Stomach (tissue), 19 donors: Measurements from ENCODE around the gene TMEM47. TPM values are rescaled to one million over a fixed set of nuclear protein-coding genes. Genes with fewer than 3 reads are reported as not detected.

Experiments
- DNase-seq, 2 donors: peaks; one replicate each; pipeline versions ENCODE4 v3.0.0 to v3.0.0-alpha.2; 2013 to 2019
- H3K27ac ChIP-seq, 5 donors: fragments of 200-600 bp in 4 of 5; sonication (generic) in 4 of 5; one replicate each; pipeline ENCODE4 v1.5.1; 2013 to 2019; ENCODE audit warnings: mild to moderate bottlenecking in 1 of 5, moderate library complexity in 1 of 5
- H3K27me3 ChIP-seq, 3 donors: fragments of 200-600 bp; sonication (generic); one replicate each; pipeline ENCODE4 v1.5.1; 2017 to 2019; ENCODE audit warnings: mixed run types in 1 of 3
- H3K36me3 ChIP-seq, 4 donors: fragments of 200-600 bp; sonication (generic); 1 replicate in 3 of 4; 2 replicates in 1 of 4; pipeline ENCODE4 v1.5.1; 2016 to 2019
- H3K4me1 ChIP-seq, 4 donors: fragments of 200-600 bp; sonication (generic); one replicate each; pipeline ENCODE4 v1.5.1; 2016 to 2019
- H3K4me3 ChIP-seq, 4 donors: fragments of 200-600 bp; sonication (generic) in 3 of 4; one replicate each; pipeline ENCODE4 v1.5.1; 2016 to 2019; ENCODE audit warnings: mild to moderate bottlenecking in 1 of 4
- H3K9me3 ChIP-seq, 4 donors: fragments of 200-600 bp; sonication (generic); one replicate each; pipeline ENCODE4 v1.5.1; 2016 to 2019
- CTCF ChIP-seq, 7 experiments: fragments of 450-650 bp in 4 of 7; fragments of 200-600 bp in 3 of 7; sonication (generic) in 3 of 7; IDR thresholded peaks; one replicate each; pipeline ENCODE4 v1.5.1; 2016 to 2019; ENCODE audit warnings: antibody characterized with exemption in 7 of 7, control low read depth in 2 of 7, mild to moderate bottlenecking in 1 of 7
- EP300 ChIP-seq: sonication (generic); formaldehyde crosslinking; IDR thresholded peaks from one replicate; pipeline ENCODE4 v1.6.1; 2017; ENCODE audit warnings: antibody characterized with exemption
- POLR2A ChIP-seq, 4 donors: fragments of 450-650 bp; IDR thresholded peaks; one replicate each; pipeline ENCODE4 v1.6.1; 2016; ENCODE audit warnings: antibody characterized with exemption in 4 of 4, control low read depth in 2 of 4, mild to moderate bottlenecking in 1 of 4, moderate library complexity in 1 of 4
- POLR2AphosphoS5 ChIP-seq, 3 donors: sonication (generic); formaldehyde crosslinking; IDR thresholded peaks; one replicate each; pipeline ENCODE4 v1.6.1; 2016; ENCODE audit warnings: antibody characterized with exemption in 3 of 3
- WGBS, 5 donors: extraction: QIAGEN DNeasy Blood & Tissue Kit in 3 of 5; methylation state at CpG; one replicate each; pipeline versions ENCODE4 v1.1.5 to v1.1.7; 2013 to 2018; 5-methylcytosine and 5-hydroxymethylcytosine counted together
- intact Hi-C: fragments of 100-400 bp; cut with DNase I; formaldehyde crosslinking; loops from one replicate; pipeline ENCODE4 v1.15.1; 2023; ENCODE audit warnings: low total_unique reads
- long read RNA-seq, 10 donors: transcript quantifications; one replicate each; lab custom pipeline, GENCODE V29; 2026
- polyA plus RNA-seq, 3 donors: library from polyadenylated mRNA; stranded (reverse); fragments of 200-250 nt; gene quantifications; one replicate each; pipeline ENCODE4 v1.2.3, GENCODE V29; 2013
- total RNA-seq, 5 donors: library from RNA; depleted of rRNA; stranded (reverse); fragments of >200 nt; gene quantifications; one replicate each; pipeline versions ENCODE4 v1.1.0 to v1.2.3, GENCODE V29; 2014 to 2016
- donor health status: healthy with polysubstance abuse.
- donor health status: Bipolar disorder and iron deficiency.
- donor health status: healthy.

The TMEM47 gene
- total RNA-seq (10 to 100 TPM in 4 of 5 donors, 1 to 10 TPM in 1; 9.6 to 49.2 (median 23.9) TPM), polyA plus RNA-seq (10 to 100 TPM in 1 of 3 donors, 1 to 10 TPM in 2; 5.2 to 10.1 (median 9.9) TPM)
- long read RNA-seq, donor 1, full-length matches to known transcripts, result 5 of 5 reads
- long read RNA-seq, donor 1, partial matches to known transcripts, result 0 of 5 reads
- long read RNA-seq, donor 1, other reads (novel, unspliced or antisense), result 0 of 5 reads
- long read RNA-seq, donor 2, result 0 reads
- long read RNA-seq, donor 3, full-length matches to known transcripts, result 2 of 2 reads
- long read RNA-seq, donor 3, partial matches to known transcripts, result 0 of 2 reads
- long read RNA-seq, donor 3, other reads (novel, unspliced or antisense), result 0 of 2 reads
- long read RNA-seq, donor 4, full-length matches to known transcripts, result 1 of 1 reads
- long read RNA-seq, donor 4, partial matches to known transcripts, result 0 of 1 reads
- long read RNA-seq, donor 4, other reads (novel, unspliced or antisense), result 0 of 1 reads
- long read RNA-seq, donor 5, full-length matches to known transcripts, result 12 of 12 reads
- long read RNA-seq, donor 5, partial matches to known transcripts, result 0 of 12 reads
- long read RNA-seq, donor 5, other reads (novel, unspliced or antisense), result 0 of 12 reads
- long read RNA-seq, donor 6, full-length matches to known transcripts, result 12 of 12 reads
- long read RNA-seq, donor 6, partial matches to known transcripts, result 0 of 12 reads
- long read RNA-seq, donor 6, other reads (novel, unspliced or antisense), result 0 of 12 reads
- long read RNA-seq, donor 7, full-length matches to known transcripts, result 5 of 5 reads
- long read RNA-seq, donor 7, partial matches to known transcripts, result 0 of 5 reads
- long read RNA-seq, donor 7, other reads (novel, unspliced or antisense), result 0 of 5 reads
- long read RNA-seq, donor 8, full-length matches to known transcripts, result 4 of 4 reads
- long read RNA-seq, donor 8, partial matches to known transcripts, result 0 of 4 reads
- long read RNA-seq, donor 8, other reads (novel, unspliced or antisense), result 0 of 4 reads
- long read RNA-seq, donor 9, full-length matches to known transcripts, result 4 of 4 reads
- long read RNA-seq, donor 9, partial matches to known transcripts, result 0 of 4 reads
- long read RNA-seq, donor 9, other reads (novel, unspliced or antisense), result 0 of 4 reads
- long read RNA-seq, donor 10, full-length matches to known transcripts, result 3 of 3 reads
- long read RNA-seq, donor 10, partial matches to known transcripts, result 0 of 3 reads
- long read RNA-seq, donor 10, other reads (novel, unspliced or antisense), result 0 of 3 reads

GRCh38 chrX:34656842-34657725, at the start of gene TMEM47:
Gene TMEM47, minus strand, starts transcription at chrX:34657285. Its CDS starts 256 bp downstream, at chrX:34657029.
- H3K9me3 ChIP-seq, result no peaks in the 10 kb centered on the region
- intact Hi-C loops, result no loop called here
- no peaks in the 10 kb centered on the region for H3K4me1 ChIP-seq
- peaks cover 0 to 8% (median 5%) of the 10 kb centered on the region in 3 donors for H3K27me3 ChIP-seq
- DNase-seq, result peak; percentile 71 to 91
- peak within 1 kb of the TSS; percentile 71 to 86 (median 79) for H3K27ac ChIP-seq
- no peaks in the 10 kb centered on the region for H3K36me3 ChIP-seq
- 0 to 40% (median 5%) methylated on average over 20 to 88 of the region's 100 CpGs for WGBS, 5 donors
- TF ChIP-seq POLR2AphosphoS5 (IDR thresholded peaks at IDR 0.05), result peak in 2 of 3 donors; percentile 7 to 12
- TF ChIP-seq EP300, result no peak
- H3K4me3 ChIP-seq, result peak within 1 kb of the TSS; percentile 55 to 59 (median 57)

DNA sequence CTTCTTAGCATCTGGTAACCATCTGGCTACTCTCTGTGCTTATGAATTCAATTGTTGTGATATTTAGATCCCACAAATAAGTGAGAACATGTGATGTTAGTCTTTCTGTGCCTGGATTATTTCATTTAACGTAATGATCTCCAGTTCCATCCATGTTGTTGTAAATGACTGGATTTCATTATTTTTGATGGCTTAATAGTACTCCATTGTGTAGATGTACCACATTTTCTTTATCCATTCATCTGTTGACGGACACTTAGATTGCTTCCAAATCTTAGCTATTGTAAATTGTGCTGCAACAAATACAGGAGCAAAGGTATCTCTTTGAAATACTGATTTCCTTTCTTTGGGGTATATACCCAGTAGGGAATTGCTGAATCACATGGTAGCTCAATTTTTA, 30.0 kb upstream of the TMEM47 start:
- no peaks in the 10 kb centered on the region for H3K36me3 ChIP-seq
- H3K27ac ChIP-seq, result no peak overlapping the region
- intact Hi-C loops, result no loop called here
- no peak overlapping the region for H3K4me3 ChIP-seq
- no peak for DNase-seq
- TF ChIP-seq EP300 (no peak), CTCF (IDR thresholded peaks at IDR 0.05) (no peak), POLR2A (IDR thresholded peaks at IDR 0.05) (no peak), POLR2AphosphoS5 (IDR thresholded peaks at IDR 0.05) (no peak)
- peaks cover 0 to 20% (median 7%) of the 10 kb centered on the region in 4 donors for H3K9me3 ChIP-seq
- H3K4me1 ChIP-seq, result no peaks in the 10 kb centered on the region
- no peaks in the 10 kb centered on the region for H3K27me3 ChIP-seq
- WGBS, 5 donors, result 43 to 71% (median 55%) methylated on average over 2 of the region's 2 CpGs

- WGBS, 5 donors, result 64 to 100% (median 74%) methylated on average over 1 of the region's 1 CpG
- intact Hi-C loops, result no loop called here
Measured at GRCh38 chrX:34659575-34659974, 2.5 kb upstream of the TMEM47 start.

More at GRCh38 chrX:34659575-34659974, 2.5 kb upstream of the TMEM47 start:
- Histone ChIP-seq H3K9me3 (no peaks in the 10 kb centered on the region), H3K27ac (no peak overlapping the region), H3K4me1 (no peaks in the 10 kb centered on the region), H3K27me3 (peaks cover 0 to 12% (median 5%) of the 10 kb centered on the region in 3 donors), H3K4me3 (no peak overlapping the region), H3K36me3 (no peaks in the 10 kb centered on the region)
- TF ChIP-seq EP300 (no peak), POLR2AphosphoS5 (IDR thresholded peaks at IDR 0.05) (no peak), CTCF (IDR thresholded peaks at IDR 0.05) (no peak), POLR2A (IDR thresholded peaks at IDR 0.05) (no peak)
- no peak for DNase-seq
